HepG2 (cell line): Measurements from ENCODE around the gene ANKRD53. TPM values are rescaled to one million over a fixed set of nuclear protein-coding genes. Genes with fewer than 3 reads are reported as not detected.
A peak's percentile ranks its signal among the peaks of the same experiment; 100 is the strongest.

ENCODE experiments used
- ARNTL ChIP-seq: sonication (generic); formaldehyde crosslinking; IDR thresholded peaks from 2 replicates; pipeline ENCODE4 v1.4.0; 2020; ENCODE audit warnings: mild to moderate bottlenecking, missing genetic modification reagents
- CCAR2 ChIP-seq: fragments of 200-400 bp; formaldehyde crosslinking; optimal IDR thresholded peaks from 2 replicates; pipeline ENCODE3; 2018; ENCODE audit warnings: low read depth, mild to moderate bottlenecking, low read length, moderate library complexity
- FLYWCH1 ChIP-seq: sonication (generic); formaldehyde crosslinking; IDR thresholded peaks from 2 replicates; pipeline ENCODE4 v1.8.1; 2023; ENCODE audit warnings: mild to moderate bottlenecking, missing genetic modification reagents
- KLF13 ChIP-seq: sonication (generic); formaldehyde crosslinking; IDR thresholded peaks from 2 replicates; pipeline ENCODE4 v1.4.0; 2020; ENCODE audit warnings: mild to moderate bottlenecking, missing genetic modification reagents
- POLR2AphosphoS2 ChIP-seq: IDR thresholded peaks from 2 replicates; pipeline ENCODE4 v1.6.1; 2011; ENCODE audit warnings: low read depth, low read length, improper control_type of control experiment
- POLR2G ChIP-seq: fragments of 200-400 bp; formaldehyde crosslinking; IDR thresholded peaks from 2 replicates; pipeline ENCODE4 v1.6.1; 2018; ENCODE audit warnings: mild to moderate bottlenecking, low read depth, low read length, moderate library complexity
- SIN3A ChIP-seq: IDR thresholded peaks from 2 replicates; pipeline ENCODE4 v1.6.1; 2011; ENCODE audit warnings: low read depth, mild to moderate bottlenecking, control low read depth, low read length, borderline replicate concordance
- SMARCE1 ChIP-seq: fragments of 450-650 bp; IDR thresholded peaks from 2 replicates; pipeline ENCODE4 v1.6.1; 2017; ENCODE audit warnings: borderline replicate concordance
- SNAPC4 ChIP-seq: sonication (generic); formaldehyde crosslinking; IDR thresholded peaks from 2 replicates; pipeline ENCODE4 v1.4.0; 2020; ENCODE audit warnings: mild to moderate bottlenecking, missing genetic modification reagents
- SP4 ChIP-seq: sonication (generic); formaldehyde crosslinking; IDR thresholded peaks from 2 replicates; pipeline ENCODE4 v1.8.1; 2023; ENCODE audit warnings: mild to moderate bottlenecking, missing genetic modification reagents
- TCF12 ChIP-seq, 2 experiments: fragments of 450-650 bp in 1 of 2; sonication (generic) in 1 of 2; formaldehyde crosslinking in 1 of 2; IDR thresholded peaks; 2 replicates each; pipeline versions ENCODE4 v1.6.1 to v1.8.0; 2017 to 2022; ENCODE audit warnings: antibody characterized with exemption in 1 of 2, mild to moderate bottlenecking in 1 of 2, missing genetic modification reagents in 1 of 2, moderate library complexity in 1 of 2
- XRCC5 ChIP-seq: fragments of 200-400 bp; formaldehyde crosslinking; optimal IDR thresholded peaks from 2 replicates; pipeline ENCODE3; 2017; ENCODE audit warnings: mild to moderate bottlenecking, low read length
- ZBTB26 ChIP-seq: IDR thresholded peaks from 2 replicates; pipeline ENCODE4 v1.6.1; 2016; ENCODE audit warnings: missing compliant biosample characterization, missing genetic modification reagents, borderline replicate concordance
- ZBTB33 ChIP-seq: sonication (generic); formaldehyde crosslinking; IDR thresholded peaks from 2 replicates; pipeline ENCODE4 v1.4.0; 2020; ENCODE audit warnings: missing genetic modification reagents
- ZHX1 ChIP-seq: sonication (generic); formaldehyde crosslinking; IDR thresholded peaks from 2 replicates; pipeline ENCODE4 v1.8.1; 2022; ENCODE audit warnings: low read depth, mild to moderate bottlenecking, missing genetic modification reagents
- ZNF580 ChIP-seq: IDR thresholded peaks from 2 replicates; pipeline ENCODE4 v1.6.1; 2016; ENCODE audit warnings: low read depth, borderline replicate concordance
- ZNF816 ChIP-seq: sonication (generic); formaldehyde crosslinking; IDR thresholded peaks from 2 replicates; pipeline ENCODE4 v1.8.0; 2022; ENCODE audit warnings: missing genetic modification reagents, mild to moderate bottlenecking, borderline replicate concordance
- polyA plus RNA-seq, 8 experiments: library from polyadenylated mRNA; depleted of rRNA in 3 of 8; stranded (reverse) in 7 of 8; unstranded in 1 of 8; fragments of >200 nt; fragmentation: Illumina TruSeq in 4 of 8; extraction: Trizol in 4 of 8; gene quantifications; 2 replicates each; pipeline versions ENCODE4 v1.2.1 to v1.2.3, GENCODE V29; 2011 to 2016; ENCODE audit warnings: low read depth in 4 of 8, missing spikeins in 1 of 8, mixed read lengths in 1 of 8; ENCODE audit not compliant: insufficient read depth in 1 of 8
- total RNA-seq, 5 experiments: library from RNA; depleted of rRNA; stranded (reverse); fragments of >200 nt; fragmentation: Illumina TruSeq; extraction: Trizol; gene quantifications; 2 replicates each; pipeline ENCODE4 v1.2.3, GENCODE V29; 2016; ENCODE audit warnings: low read depth in 1 of 5

Gene ANKRD53
- total and polyA plus RNA-seq, 2 of the 13 experiments (the other 11 are each of a cell fraction or from before 2014, with no cell fraction given): 0.15 TPM; not detected in 1

GRCh38 chr2:70984576-70985282 lies 6.3 kb downstream of the ANKRD53 start (continued):
- TF ChIP-seq SP4 (CRISPR knock-in tag): 0 out of 2 replicates have a peak, but pooled peaks have one; percentile 16
- TF ChIP-seq ZNF580 (CRISPR knock-in tag): no peak
- TF ChIP-seq ARNTL (CRISPR knock-in tag): no peak
- no peak for TF ChIP-seq POLR2AphosphoS2
- no peak for TF ChIP-seq FLYWCH1 (CRISPR knock-in tag)
- TF ChIP-seq ZNF816 (CRISPR knock-in tag): no peak
- TF ChIP-seq SNAPC4: no peak
- no peak for TF ChIP-seq SIN3A
- TF ChIP-seq SMARCE1: no peak
- no peak for TF ChIP-seq KLF13 (CRISPR knock-in tag)
- TF ChIP-seq ZBTB33 (CRISPR knock-in tag): peak; percentile 100
- 0 out of 2 replicates have a peak, but pooled peaks have one; percentile 16 for TF ChIP-seq POLR2G
- TF ChIP-seq XRCC5: peak; percentile 82
- TF ChIP-seq ZHX1 (CRISPR knock-in tag): 0 out of 2 replicates have a peak, but pooled peaks have one; percentile 44
- no peak for TF ChIP-seq ZBTB26 (CRISPR knock-in tag)
- no peak for TF ChIP-seq TCF12 (IDR thresholded peaks at IDR 0.05)
- TF ChIP-seq TCF12 (CRISPR knock-in tag; IDR thresholded peaks at IDR 0.05): no peak
- no peak for TF ChIP-seq CCAR2
